Gastroesophageal sphincter (tissue), 4 donors: ENCODE measurements around the gene ARHGAP42. TPM values are rescaled to one million over a fixed set of nuclear protein-coding genes. Genes with fewer than 3 reads are reported as not detected.

Experiments
- ATAC-seq: fragments of 150-250 bp; one replicate; pipeline ENCODE4 v1.9.1; 2016; ENCODE audit warnings: mild to moderate bottlenecking, moderate library complexity
- H3K27ac ChIP-seq, 4 donors: fragments of 200-600 bp; sonication (generic) in 3 of 4; 1 replicate in 3 of 4; 2 replicates in 1 of 4; pipeline ENCODE4 v1.5.1; 2016 to 2019
- H3K27me3 ChIP-seq: fragments of 200-600 bp; sonication (generic); one replicate; pipeline ENCODE4 v1.5.1; 2019
- H3K36me3 ChIP-seq, 2 donors: fragments of 200-600 bp; sonication (generic); one replicate each; pipeline ENCODE4 v1.5.1; 2019; ENCODE audit warnings: control low read depth in 1 of 2
- H3K4me1 ChIP-seq, 3 donors: fragments of 200-600 bp; sonication (generic); 1 replicate in 2 of 3; 2 replicates in 1 of 3; pipeline ENCODE4 v1.5.1; 2016 to 2019; ENCODE audit warnings: control low read depth in 2 of 3
- H3K4me3 ChIP-seq, 2 donors: fragments of 200-600 bp; sonication (generic); one replicate each; pipeline ENCODE4 v1.5.1; 2019; ENCODE audit warnings: mild to moderate bottlenecking in 1 of 2, moderate library complexity in 1 of 2
- H3K9me3 ChIP-seq, 3 donors: fragments of 200-600 bp; sonication (generic); one replicate each; pipeline ENCODE4 v1.5.1; 2017 to 2019; ENCODE audit warnings: control low read depth in 2 of 3
- CTCF ChIP-seq, 4 experiments: fragments of 200-600 bp in 2 of 4; fragments of 450-650 bp in 2 of 4; sonication (generic) in 1 of 4; IDR thresholded peaks; one replicate each; pipeline ENCODE4 v1.5.1; 2017 to 2019; ENCODE audit warnings: antibody characterized with exemption in 4 of 4, mild to moderate bottlenecking in 2 of 4, moderate library complexity in 2 of 4
- EP300 ChIP-seq: sonication (generic); formaldehyde crosslinking; IDR thresholded peaks from one replicate; pipeline ENCODE4 v1.6.1; 2017; ENCODE audit warnings: antibody characterized with exemption, mild to moderate bottlenecking
- POLR2A ChIP-seq, 2 donors: fragments of 450-650 bp; IDR thresholded peaks; one replicate each; pipeline ENCODE4 v1.6.1; 2017; ENCODE audit warnings: antibody characterized with exemption in 2 of 2, mild to moderate bottlenecking in 2 of 2, moderate library complexity in 1 of 2
- POLR2AphosphoS5 ChIP-seq: sonication (generic); formaldehyde crosslinking; IDR thresholded peaks from one replicate; pipeline ENCODE4 v1.6.1; 2017; ENCODE audit warnings: antibody characterized with exemption
- WGBS, 2 donors: methylation state at CpG; one replicate each; pipeline ENCODE4 v1.1.5; 2018; ENCODE audit warnings: low coverage in 1 of 2; 5-methylcytosine and 5-hydroxymethylcytosine counted together
- total RNA-seq, 4 donors: library from RNA; depleted of rRNA; stranded (reverse); fragments of >200 nt; gene quantifications; one replicate each; pipeline ENCODE4 v1.1.0, GENCODE V29; 2016

The ARHGAP42 gene
- total RNA-seq, 4 donors from 2014 or later, result 6.3 to 29.1 (median 9.9) TPM

DNA sequence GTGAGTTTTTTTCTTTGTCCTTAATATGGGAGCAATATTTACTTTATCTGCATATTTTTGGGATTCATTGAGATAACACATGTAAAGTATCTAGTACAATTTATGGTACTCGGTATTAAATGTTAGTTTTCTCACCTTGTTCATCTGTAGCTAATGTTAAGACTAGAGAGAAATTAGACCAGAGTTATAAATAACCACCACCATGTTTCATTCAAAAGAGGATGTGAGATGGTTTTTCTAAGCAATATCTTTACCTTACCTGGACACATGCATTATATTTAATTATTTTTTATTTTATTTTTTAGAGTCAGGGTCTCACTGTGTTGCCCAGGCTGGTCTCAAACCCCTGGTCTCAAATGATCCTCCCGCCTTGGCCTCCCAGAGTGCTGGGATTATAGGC is 18.4 kb downstream of the ARHGAP42 start:
- Histone ChIP-seq H3K36me3 (peaks cover 0 to 7% of the 10 kb centered on the region in 2 donors), H3K9me3 (no peaks in the 10 kb centered on the region), H3K4me3 (no peak overlapping the region), H3K4me1 (peaks cover 0 to 6% (median 0%) of the 10 kb centered on the region in 3 donors), H3K27me3 (no peaks in the 10 kb centered on the region), H3K27ac (no peak overlapping the region)
- TF ChIP-seq POLR2AphosphoS5, result no peak
- no peak for TF ChIP-seq POLR2A (IDR thresholded peaks at IDR 0.05)
- TF ChIP-seq EP300, result no peak
- TF ChIP-seq CTCF (IDR thresholded peaks at IDR 0.05), result no peak
- 58 to 78% methylated on average over 1 to 2 of the region's 2 CpGs for WGBS, 2 donors
- ATAC-seq, result no peak

GRCh38 chr11:100706179-100706578 is 19.1 kb downstream of the ARHGAP42 start:
- no peak overlapping the region for H3K27ac ChIP-seq
- H3K4me3 ChIP-seq, result no peak overlapping the region
- no peaks in the 10 kb centered on the region for H3K36me3 ChIP-seq
- H3K4me1 ChIP-seq, result peaks cover 0 to 6% (median 0%) of the 10 kb centered on the region in 3 donors
- no peak for TF ChIP-seq POLR2A (IDR thresholded peaks at IDR 0.05)
- TF ChIP-seq CTCF (IDR thresholded peaks at IDR 0.05), result no peak
- TF ChIP-seq POLR2AphosphoS5, result no peak
- TF ChIP-seq EP300, result no peak
- H3K9me3 ChIP-seq, result no peaks in the 10 kb centered on the region
- ATAC-seq, result no peak
- no peaks in the 10 kb centered on the region for H3K27me3 ChIP-seq

GRCh38 chr11:100709233-100709957 is 22.3 kb downstream of the ARHGAP42 start:
- TF ChIP-seq POLR2A (IDR thresholded peaks at IDR 0.05) (no peak), EP300 (no peak), CTCF (IDR thresholded peaks at IDR 0.05) (no peak), POLR2AphosphoS5 (no peak)
- Histone ChIP-seq H3K9me3 (no peaks in the 10 kb centered on the region), H3K27me3 (no peaks in the 10 kb centered on the region), H3K36me3 (no peaks in the 10 kb centered on the region), H3K4me3 (no peak overlapping the region), H3K27ac (no peak overlapping the region), H3K4me1 (peaks cover 0 to 6% (median 0%) of the 10 kb centered on the region in 3 donors)
- WGBS, 2 donors, result 71 to 75% methylated on average over 3 of the region's 3 CpGs
- ATAC-seq, result no peak

GRCh38 chr11:100711984-100712383 is 24.9 kb downstream of the ARHGAP42 start:
- ATAC-seq, result no peak
- H3K27ac ChIP-seq, result no peak overlapping the region
- no peak for TF ChIP-seq POLR2AphosphoS5
- no peak for TF ChIP-seq POLR2A (IDR thresholded peaks at IDR 0.05)
- TF ChIP-seq EP300, result no peak
- TF ChIP-seq CTCF (IDR thresholded peaks at IDR 0.05), result no peak
- WGBS, 2 donors, result 77 to 99% methylated on average over 3 of the region's 3 CpGs
- no peaks in the 10 kb centered on the region for H3K27me3 ChIP-seq
- peaks cover 0 to 13% (median 0%) of the 10 kb centered on the region in 3 donors for H3K4me1 ChIP-seq
- H3K36me3 ChIP-seq, result no peaks in the 10 kb centered on the region
- H3K9me3 ChIP-seq, result no peaks in the 10 kb centered on the region
- H3K4me3 ChIP-seq, result no peak overlapping the region

DNA sequence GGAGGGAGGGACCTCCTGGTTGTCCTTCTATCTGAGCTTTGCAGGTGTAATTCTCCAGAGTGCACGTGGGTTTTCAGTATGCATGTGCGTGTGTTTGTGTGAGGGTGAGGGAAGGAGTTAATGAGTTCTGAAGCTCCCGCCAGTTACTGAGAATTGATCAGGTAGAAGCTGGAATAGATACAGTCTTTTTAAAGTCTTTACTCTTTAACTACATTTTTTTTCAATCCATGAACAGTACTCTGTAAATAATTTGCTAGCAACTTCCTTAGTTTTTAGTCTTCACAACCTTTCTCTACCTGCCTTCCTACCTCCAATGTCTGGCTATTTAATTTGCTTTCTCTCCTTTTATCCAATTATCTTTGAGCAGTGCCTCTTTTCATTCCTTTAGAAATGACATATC is 25.5 kb downstream of the ARHGAP42 start:
- 80 to 94% methylated on average over 3 of the region's 3 CpGs for WGBS, 2 donors

More for the DNA sequence above, 25.5 kb downstream of the ARHGAP42 start:
- no peak for ATAC-seq
- no peaks in the 10 kb centered on the region for H3K9me3 ChIP-seq
- H3K27me3 ChIP-seq, result no peaks in the 10 kb centered on the region
- peaks cover 0 to 13% (median 0%) of the 10 kb centered on the region in 3 donors for H3K4me1 ChIP-seq
- H3K4me3 ChIP-seq, result no peak overlapping the region
- H3K27ac ChIP-seq, result no peak overlapping the region
- H3K36me3 ChIP-seq, result no peaks in the 10 kb centered on the region
- no peak for TF ChIP-seq CTCF (IDR thresholded peaks at IDR 0.05)
- TF ChIP-seq POLR2A (IDR thresholded peaks at IDR 0.05), result no peak
- TF ChIP-seq POLR2AphosphoS5, result no peak
- TF ChIP-seq EP300, result no peak
